Measurements from ENCODE around the gene ZFAND3.

DNA sequence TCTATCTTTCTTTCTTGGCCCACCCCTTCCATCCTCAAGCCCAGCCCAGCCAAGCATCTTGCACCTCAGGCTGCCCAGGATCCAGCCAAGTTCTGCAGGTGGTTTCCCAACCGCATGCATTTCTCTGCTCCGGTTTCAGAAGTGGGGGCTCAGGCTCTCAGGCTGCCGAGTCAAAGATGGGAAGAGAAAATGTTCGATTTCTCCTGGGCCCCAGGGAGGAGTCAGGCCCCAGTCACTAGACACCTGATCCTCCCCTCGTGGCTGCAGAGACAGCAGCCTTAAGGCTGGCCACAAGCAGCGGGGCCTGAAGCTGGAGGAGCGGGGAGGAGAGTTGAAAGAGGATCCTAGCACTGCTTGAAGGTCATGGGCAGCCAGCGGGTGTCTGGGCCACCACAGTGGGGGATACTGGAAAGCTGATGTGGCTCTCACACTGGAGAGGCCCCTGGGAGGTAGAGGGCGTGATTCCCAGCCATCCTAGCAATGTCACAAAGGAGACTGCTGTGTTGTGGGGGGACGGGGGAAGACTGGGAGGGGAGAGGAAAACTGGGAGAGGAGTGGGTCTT, 42.2 kb upstream of the ZFAND3 start:
- no peak for TF ChIP-seq EZH2 (IDR thresholded peaks at IDR 0.05; ENCODE audit: borderline replicate concordance, low read length)
- TF ChIP-seq, protein P1, sequence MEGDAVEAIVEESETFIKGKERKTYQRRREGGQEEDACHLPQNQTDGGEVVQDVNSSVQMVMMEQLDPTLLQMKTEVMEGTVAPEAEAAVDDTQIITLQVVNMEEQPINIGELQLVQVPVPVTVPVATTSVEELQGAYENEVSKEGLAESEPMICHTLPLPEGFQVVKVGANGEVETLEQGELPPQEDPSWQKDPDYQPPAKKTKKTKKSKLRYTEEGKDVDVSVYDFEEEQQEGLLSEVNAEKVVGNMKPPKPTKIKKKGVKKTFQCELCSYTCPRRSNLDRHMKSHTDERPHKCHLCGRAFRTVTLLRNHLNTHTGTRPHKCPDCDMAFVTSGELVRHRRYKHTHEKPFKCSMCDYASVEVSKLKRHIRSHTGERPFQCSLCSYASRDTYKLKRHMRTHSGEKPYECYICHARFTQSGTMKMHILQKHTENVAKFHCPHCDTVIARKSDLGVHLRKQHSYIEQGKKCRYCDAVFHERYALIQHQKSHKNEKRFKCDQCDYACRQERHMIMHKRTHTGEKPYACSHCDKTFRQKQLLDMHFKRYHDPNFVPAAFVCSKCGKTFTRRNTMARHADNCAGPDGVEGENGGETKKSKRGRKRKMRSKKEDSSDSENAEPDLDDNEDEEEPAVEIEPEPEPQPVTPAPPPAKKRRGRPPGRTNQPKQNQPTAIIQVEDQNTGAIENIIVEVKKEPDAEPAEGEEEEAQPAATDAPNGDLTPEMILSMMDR (IDR thresholded peaks at IDR 0.05; ENCODE audit: low read length): no peak

All from OCI-LY1 (cell line).